ENCODE data around the gene NEU2. TPM values are rescaled to one million over a fixed set of nuclear protein-coding genes. Genes with fewer than 3 reads are reported as not detected.

The NEU2 gene
- total and polyA plus RNA-seq, 10 of the 15 experiments (the other 5 are each of a cell fraction or from before 2014, with no cell fraction given): not detected

DNA sequence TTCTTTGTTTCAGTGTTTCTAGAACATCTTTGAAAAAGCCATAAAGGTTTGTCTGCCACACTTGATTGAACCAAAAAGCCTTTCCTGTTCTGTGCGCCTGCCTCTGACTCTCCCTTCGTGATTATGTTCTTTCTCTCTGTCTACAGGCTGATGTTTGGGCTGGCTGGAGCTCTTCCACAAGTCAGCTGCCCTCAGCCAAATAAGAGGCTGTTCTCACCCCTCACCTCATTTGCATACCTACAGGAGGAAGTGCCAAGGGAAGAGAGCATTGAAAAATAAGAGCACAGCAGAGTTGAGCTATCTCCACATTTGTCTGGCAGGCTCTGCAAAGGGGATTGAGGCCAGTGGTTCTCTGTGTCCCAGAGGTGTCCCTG is 43.5 kb downstream of the NEU2 start:
- ChIA-PET CTCF (interaction anchor here (0.9 to 4.2 kb wide), 9 partner anchors 8 to 180 kb away, joined by 3 to 46 read pairs (median 4); partner anchors contain the start of genes ATG16L1 and INPP5D), SMC1A (ENCODE audit: uncharacterized antibody, unreplicated experiment) (interaction anchor here (0.7 to 17.9 kb wide), 11 partner anchors 11 to 175 kb away, joined by 3 to 351 read pairs (median 4); partner anchors contain the start of gene INPP5D), RAD21 (ENCODE audit: unreplicated experiment) (interaction anchor here (0.6 to 15.1 kb wide), 8 partner anchors 9 to 147 kb away, joined by 3 to 361 read pairs (median 8); partner anchors contain the start of gene INPP5D), POLR2A (interaction anchor here (0.6 to 11.9 kb wide), 9 partner anchors 8 to 123 kb away, joined by 3 to 271 read pairs (median 5); partner anchors contain the start of gene INPP5D)
- Histone ChIP-seq H3K4me2 (ENCODE audit: control insufficient read depth, insufficient read depth) (peak overlapping the region; percentile 90), H3K9ac (ENCODE audit: control insufficient read depth, insufficient read depth, low read length) (peak overlapping the region; percentile 51), H3K4me3 (peak overlapping the region; percentile 30; the same call in 1 of the 2 replicates), H2AFZ (ENCODE audit: control insufficient read depth, low read depth, low read length) (no peak overlapping the region), H3K79me2 (ENCODE audit: control insufficient read depth, insufficient read depth, low read length) (peaks cover 82% of the 10 kb centered on the region), H4K20me1 (ENCODE audit: control insufficient read depth, insufficient read depth) (no peaks in the 10 kb centered on the region; the same call in 1 of the 2 replicates), H3K9me3 (replicated peaks; ENCODE audit: control insufficient read depth, insufficient read depth, low read length) (peaks cover 7% of the 10 kb centered on the region; the same call in 2 of the 3 replicates), H3K36me3 (ENCODE audit: control insufficient read depth in 2 of 2, insufficient read depth in 2 of 2, low read length in 1 of 2) (peaks cover 13 to 31% of the 10 kb centered on the region in 2 experiments), H3K27ac (ENCODE audit: control insufficient read depth, insufficient read depth) (peak overlapping the region; percentile 89), H3K27me3 (replicated peaks in 1 of 2; ENCODE audit: control insufficient read depth in 2 of 2, insufficient read depth in 2 of 2, low read length in 1 of 2) (no peaks in the 10 kb centered on the region), H3K4me1 (ENCODE audit: control insufficient read depth, insufficient read depth, low read length) (peaks cover 87% of the 10 kb centered on the region)
- BruUV-seq (replicated peaks): no TSS peak
- in situ Hi-C loops (cut with MboI): no loop called here
- peak; percentile 68 for ATAC-seq
- intact Hi-C loops (cut with micrococcal nuclease; ENCODE audit: unreplicated experiment): no loop called here
- DNase-seq (ENCODE audit: low read depth, low spot score): peak; percentile 82
- FAIRE-seq: peak; percentile 88
- WGBS (ENCODE audit: insufficient coverage, insufficient replicate concordance, low lambda C conversion rate, missing lambda C conversion rate): 0% methylated on average over 2 of the region's 2 CpGs
- no peak for TF ChIP-seq ZNF24 (IDR thresholded peaks at IDR 0.05)
- TF ChIP-seq NFIC (IDR thresholded peaks at IDR 0.05; ENCODE audit: low read depth, low read length): no peak
- 0 out of 2 replicates have a peak, but pooled peaks have one; percentile 7 for TF ChIP-seq TCF3 (IDR thresholded peaks at IDR 0.05; ENCODE audit: borderline replicate concordance, insufficient read depth, low read depth, low read length)
- peak in 1 of 2 experiments; percentile 13; a peak in 2 of 4 replicates for TF ChIP-seq IKZF2 (IDR thresholded peaks at IDR 0.05)
- TF ChIP-seq, protein P1, sequence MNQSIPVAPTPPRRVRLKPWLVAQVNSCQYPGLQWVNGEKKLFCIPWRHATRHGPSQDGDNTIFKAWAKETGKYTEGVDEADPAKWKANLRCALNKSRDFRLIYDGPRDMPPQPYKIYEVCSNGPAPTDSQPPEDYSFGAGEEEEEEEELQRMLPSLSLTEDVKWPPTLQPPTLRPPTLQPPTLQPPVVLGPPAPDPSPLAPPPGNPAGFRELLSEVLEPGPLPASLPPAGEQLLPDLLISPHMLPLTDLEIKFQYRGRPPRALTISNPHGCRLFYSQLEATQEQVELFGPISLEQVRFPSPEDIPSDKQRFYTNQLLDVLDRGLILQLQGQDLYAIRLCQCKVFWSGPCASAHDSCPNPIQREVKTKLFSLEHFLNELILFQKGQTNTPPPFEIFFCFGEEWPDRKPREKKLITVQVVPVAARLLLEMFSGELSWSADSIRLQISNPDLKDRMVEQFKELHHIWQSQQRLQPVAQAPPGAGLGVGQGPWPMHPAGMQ (IDR thresholded peaks at IDR 0.05; ENCODE audit: borderline replicate concordance): no peak
- peak; percentile 55 for TF ChIP-seq POLR2AphosphoS5 (IDR thresholded peaks at IDR 0.05; ENCODE audit: low read length)
- no peak for TF ChIP-seq KLF5 (IDR thresholded peaks at IDR 0.05; ENCODE audit: partially characterized antibody)
- TF ChIP-seq, protein P2, sequence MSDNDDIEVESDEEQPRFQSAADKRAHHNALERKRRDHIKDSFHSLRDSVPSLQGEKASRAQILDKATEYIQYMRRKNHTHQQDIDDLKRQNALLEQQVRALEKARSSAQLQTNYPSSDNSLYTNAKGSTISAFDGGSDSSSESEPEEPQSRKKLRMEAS (IDR thresholded peaks at IDR 0.05; ENCODE audit: low read depth, low read length): 0 out of 2 replicates have a peak, but pooled peaks have one; percentile 29
- no peak for TF ChIP-seq LARP7 (IDR thresholded peaks at IDR 0.05)
- 0 out of 2 replicates have a peak, but pooled peaks have one; percentile 37 for TF ChIP-seq NBN (IDR thresholded peaks at IDR 0.05)
- TF ChIP-seq, protein P3, sequence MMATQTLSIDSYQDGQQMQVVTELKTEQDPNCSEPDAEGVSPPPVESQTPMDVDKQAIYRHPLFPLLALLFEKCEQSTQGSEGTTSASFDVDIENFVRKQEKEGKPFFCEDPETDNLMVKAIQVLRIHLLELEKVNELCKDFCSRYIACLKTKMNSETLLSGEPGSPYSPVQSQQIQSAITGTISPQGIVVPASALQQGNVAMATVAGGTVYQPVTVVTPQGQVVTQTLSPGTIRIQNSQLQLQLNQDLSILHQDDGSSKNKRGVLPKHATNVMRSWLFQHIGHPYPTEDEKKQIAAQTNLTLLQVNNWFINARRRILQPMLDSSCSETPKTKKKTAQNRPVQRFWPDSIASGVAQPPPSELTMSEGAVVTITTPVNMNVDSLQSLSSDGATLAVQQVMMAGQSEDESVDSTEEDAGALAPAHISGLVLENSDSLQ (IDR thresholded peaks at IDR 0.05): 0 out of 2 replicates have a peak, but pooled peaks have one; percentile 5
- TF ChIP-seq ATF7 (IDR thresholded peaks at IDR 0.05; ENCODE audit: low read depth): peak; percentile 61
- TF ChIP-seq CREM (IDR thresholded peaks at IDR 0.05; ENCODE audit: low read depth): 0 out of 2 replicates have a peak, but pooled peaks have one; percentile 13
- peak; percentile 31; the same call in 1 of the 2 replicates for TF ChIP-seq EED (IDR thresholded peaks at IDR 0.05; ENCODE audit: low read depth)
- peak; percentile 6; the same call in 1 of the 2 replicates for TF ChIP-seq SMC3 (IDR thresholded peaks at IDR 0.05; ENCODE audit: borderline replicate concordance, low read length)
- 0 out of 4 replicates have a peak, but pooled peaks of 1 of the 2 experiments have one; percentile 33 for TF ChIP-seq EP300 (IDR thresholded peaks at IDR 0.05; ENCODE audit: borderline replicate concordance in 1 of 2, control insufficient read depth in 1 of 2, low read depth in 2 of 2, low read length in 2 of 2)
- peak; percentile 87 for TF ChIP-seq SPI1 (IDR thresholded peaks at IDR 0.05; ENCODE audit: borderline replicate concordance, insufficient read depth, low read depth, low read length)
- TF ChIP-seq RAD51 (IDR thresholded peaks at IDR 0.05): peak; percentile 57
- 0 out of 2 replicates have a peak, but pooled peaks have one; percentile 12 for TF ChIP-seq NR2F1 (conservative IDR thresholded peaks at IDR 0.05)
- TF ChIP-seq, protein P4, sequence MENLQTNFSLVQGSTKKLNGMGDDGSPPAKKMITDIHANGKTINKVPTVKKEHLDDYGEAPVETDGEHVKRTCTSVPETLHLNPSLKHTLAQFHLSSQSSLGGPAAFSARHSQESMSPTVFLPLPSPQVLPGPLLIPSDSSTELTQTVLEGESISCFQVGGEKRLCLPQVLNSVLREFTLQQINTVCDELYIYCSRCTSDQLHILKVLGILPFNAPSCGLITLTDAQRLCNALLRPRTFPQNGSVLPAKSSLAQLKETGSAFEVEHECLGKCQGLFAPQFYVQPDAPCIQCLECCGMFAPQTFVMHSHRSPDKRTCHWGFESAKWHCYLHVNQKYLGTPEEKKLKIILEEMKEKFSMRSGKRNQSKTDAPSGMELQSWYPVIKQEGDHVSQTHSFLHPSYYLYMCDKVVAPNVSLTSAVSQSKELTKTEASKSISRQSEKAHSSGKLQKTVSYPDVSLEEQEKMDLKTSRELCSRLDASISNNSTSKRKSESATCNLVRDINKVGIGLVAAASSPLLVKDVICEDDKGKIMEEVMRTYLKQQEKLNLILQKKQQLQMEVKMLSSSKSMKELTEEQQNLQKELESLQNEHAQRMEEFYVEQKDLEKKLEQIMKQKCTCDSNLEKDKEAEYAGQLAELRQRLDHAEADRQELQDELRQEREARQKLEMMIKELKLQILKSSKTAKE (IDR thresholded peaks at IDR 0.05; ENCODE audit: low read depth, poor library complexity, severe bottlenecking): peak; percentile 78
